ENCODE measurements around the gene TRABD2B.

TRABD2B gene

DNA sequence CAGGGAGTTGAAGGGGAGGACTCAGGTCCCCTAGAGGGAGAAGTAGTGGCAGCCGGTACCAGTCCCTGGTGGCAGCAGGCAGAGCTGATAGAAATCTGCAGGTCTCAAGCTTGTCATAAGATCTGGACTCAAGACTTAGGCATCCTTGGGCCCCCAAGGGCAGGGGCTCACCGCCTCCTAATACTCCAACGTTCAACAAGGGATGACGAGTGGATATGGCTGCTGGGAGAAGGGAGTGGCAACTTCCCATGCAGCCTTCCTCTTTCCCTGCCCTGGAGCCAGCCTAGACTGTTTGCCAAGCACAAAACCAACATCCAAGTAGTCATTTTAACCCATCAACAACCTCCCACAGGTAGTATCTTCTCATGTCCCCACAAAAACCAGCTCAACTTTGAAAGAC, 6.9 kb downstream of the TRABD2B start:
- Histone ChIP-seq H3K4me3 (replicated peaks; ENCODE audit: low read depth, low read length) (no peak overlapping the region), H3K27me3 (replicated peaks; ENCODE audit: control insufficient read depth, insufficient read depth, low read length) (peaks cover 1% of the 10 kb centered on the region), H3K36me3 (ENCODE audit: control insufficient read depth, insufficient read depth, low read length) (no peaks in the 10 kb centered on the region)
- DNase-seq (ENCODE audit: extremely low read depth, insufficient read length): no peak
- TF ChIP-seq, protein P1, sequence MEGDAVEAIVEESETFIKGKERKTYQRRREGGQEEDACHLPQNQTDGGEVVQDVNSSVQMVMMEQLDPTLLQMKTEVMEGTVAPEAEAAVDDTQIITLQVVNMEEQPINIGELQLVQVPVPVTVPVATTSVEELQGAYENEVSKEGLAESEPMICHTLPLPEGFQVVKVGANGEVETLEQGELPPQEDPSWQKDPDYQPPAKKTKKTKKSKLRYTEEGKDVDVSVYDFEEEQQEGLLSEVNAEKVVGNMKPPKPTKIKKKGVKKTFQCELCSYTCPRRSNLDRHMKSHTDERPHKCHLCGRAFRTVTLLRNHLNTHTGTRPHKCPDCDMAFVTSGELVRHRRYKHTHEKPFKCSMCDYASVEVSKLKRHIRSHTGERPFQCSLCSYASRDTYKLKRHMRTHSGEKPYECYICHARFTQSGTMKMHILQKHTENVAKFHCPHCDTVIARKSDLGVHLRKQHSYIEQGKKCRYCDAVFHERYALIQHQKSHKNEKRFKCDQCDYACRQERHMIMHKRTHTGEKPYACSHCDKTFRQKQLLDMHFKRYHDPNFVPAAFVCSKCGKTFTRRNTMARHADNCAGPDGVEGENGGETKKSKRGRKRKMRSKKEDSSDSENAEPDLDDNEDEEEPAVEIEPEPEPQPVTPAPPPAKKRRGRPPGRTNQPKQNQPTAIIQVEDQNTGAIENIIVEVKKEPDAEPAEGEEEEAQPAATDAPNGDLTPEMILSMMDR (IDR thresholded peaks at IDR 0.05; ENCODE audit: insufficient read depth, low read length, poor library complexity, severe bottlenecking): no peak

GRCh38 chr1:47987601-47988000, 9.6 kb downstream of the TRABD2B start:
- Histone ChIP-seq H3K27me3 (replicated peaks; ENCODE audit: control insufficient read depth, insufficient read depth, low read length) (no peaks in the 10 kb centered on the region; the same call in none of the 2 replicates), H3K4me3 (replicated peaks; ENCODE audit: low read depth, low read length) (no peak overlapping the region), H3K36me3 (ENCODE audit: control insufficient read depth, insufficient read depth, low read length) (no peaks in the 10 kb centered on the region)
- DNase-seq (ENCODE audit: extremely low read depth, insufficient read length): no peak
- TF ChIP-seq, protein P1 (IDR thresholded peaks at IDR 0.05; ENCODE audit: insufficient read depth, low read length, poor library complexity, severe bottlenecking): no peak

DNA sequence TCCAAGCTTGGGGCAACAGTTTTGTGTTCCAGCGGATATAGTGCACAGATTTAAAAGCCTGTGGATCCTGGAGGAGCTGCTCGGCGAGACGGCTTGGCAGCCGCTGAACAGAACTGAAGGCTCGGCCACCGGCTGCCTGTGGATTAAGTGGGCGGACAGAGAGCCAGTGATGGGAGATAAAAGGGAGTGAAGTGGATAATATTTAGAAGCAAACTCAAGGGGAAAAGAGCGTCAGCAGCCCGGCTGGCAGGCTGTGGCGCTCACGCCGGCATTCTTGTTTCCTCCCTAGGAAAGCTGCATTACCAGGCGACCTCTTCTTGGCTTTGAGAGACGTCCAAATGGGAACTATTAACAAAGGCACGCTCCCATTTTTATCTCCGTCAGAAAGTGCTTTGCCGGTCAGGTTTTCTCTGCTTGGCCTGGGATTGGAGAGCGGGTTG, 10.4 kb downstream of the TRABD2B start:
- TF ChIP-seq, protein P1 (IDR thresholded peaks at IDR 0.05; ENCODE audit: insufficient read depth, low read length, poor library complexity, severe bottlenecking): no peak
- Histone ChIP-seq H3K36me3 (ENCODE audit: control insufficient read depth, insufficient read depth, low read length) (no peaks in the 10 kb centered on the region), H3K4me3 (replicated peaks; ENCODE audit: low read depth, low read length) (no peak overlapping the region), H3K27me3 (replicated peaks; ENCODE audit: control insufficient read depth, insufficient read depth, low read length) (no peaks in the 10 kb centered on the region; the same call in none of the 2 replicates)
- DNase-seq (ENCODE audit: extremely low read depth, insufficient read length): no peak

DNA sequence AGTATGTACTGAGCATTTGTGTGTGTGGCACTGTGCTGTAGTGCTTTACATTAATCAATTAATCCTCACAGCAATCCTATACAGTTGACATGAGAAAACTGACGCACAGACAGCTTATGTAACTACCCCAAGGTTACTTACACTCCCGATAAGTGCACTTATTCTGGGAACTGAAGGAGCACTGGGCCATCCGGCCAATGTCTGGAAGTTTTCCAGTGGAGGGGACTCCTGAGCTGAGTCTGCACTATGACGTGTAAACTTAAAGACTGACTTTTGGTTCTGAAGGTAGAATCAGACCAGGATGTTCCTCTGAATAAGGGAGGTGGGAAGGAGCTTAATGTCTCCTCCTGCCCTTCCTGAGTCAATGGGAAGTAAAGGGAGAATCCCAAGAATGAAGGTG, 12.2 kb downstream of the TRABD2B start:
- no peak for DNase-seq (ENCODE audit: extremely low read depth, insufficient read length)
- TF ChIP-seq, protein P1 (IDR thresholded peaks at IDR 0.05; ENCODE audit: insufficient read depth, low read length, poor library complexity, severe bottlenecking): no peak
- Histone ChIP-seq H3K27me3 (replicated peaks; ENCODE audit: control insufficient read depth, insufficient read depth, low read length) (no peaks in the 10 kb centered on the region; the same call in none of the 2 replicates), H3K36me3 (ENCODE audit: control insufficient read depth, insufficient read depth, low read length) (no peaks in the 10 kb centered on the region), H3K4me3 (replicated peaks; ENCODE audit: low read depth, low read length) (no peak overlapping the region)

GRCh38 chr1:47984175-47984789, 12.9 kb downstream of the TRABD2B start:
- Histone ChIP-seq H3K4me3 (replicated peaks; ENCODE audit: low read depth, low read length) (no peak overlapping the region), H3K27me3 (replicated peaks; ENCODE audit: control insufficient read depth, insufficient read depth, low read length) (no peaks in the 10 kb centered on the region; the same call in none of the 2 replicates), H3K36me3 (ENCODE audit: control insufficient read depth, insufficient read depth, low read length) (no peaks in the 10 kb centered on the region)
- no peak for DNase-seq (ENCODE audit: extremely low read depth, insufficient read length)
- TF ChIP-seq, protein P1 (IDR thresholded peaks at IDR 0.05; ENCODE audit: insufficient read depth, low read length, poor library complexity, severe bottlenecking): no peak
